Measurements from ENCODE around the gene NTM.
"Not testable (repeated sequence)": the region's sequence is repeated elsewhere in the genome, so short reads cannot be mapped to it uniquely, and the experiment has no call there.

NTM gene

GRCh38 chr11:131424257-131424876 is 54.0 kb downstream of the NTM start:
- not testable (repeated sequence) for DNase-seq

GRCh38 chr11:131425285-131425684 is 54.9 kb downstream of the NTM start:
- no peak for DNase-seq

- no peak for DNase-seq
Measured at GRCh38 chr11:131428853-131429252, 58.4 kb downstream of the NTM start.

GRCh38 chr11:131430473-131431208 is 60.2 kb downstream of the NTM start:
- DNase-seq, result no peak

- DNase-seq, result no peak
Measured at GRCh38 chr11:131441051-131441810, 70.8 kb downstream of the NTM start.

GRCh38 chr11:131446590-131447275 is 76.3 kb downstream of the NTM start:
- DNase-seq, result no peak

- DNase-seq, result no peak
Measured at GRCh38 chr11:131447277-131447815, 76.9 kb downstream of the NTM start.

- DNase-seq, result no peak
Measured at GRCh38 chr11:131447898-131448297, 77.5 kb downstream of the NTM start.

- no peak for DNase-seq
Measured at GRCh38 chr11:131449036-131450019, 78.9 kb downstream of the NTM start.

- no peak for DNase-seq
Measured at GRCh38 chr11:131454490-131454889, 84.1 kb downstream of the NTM start.

- no peak for DNase-seq
Measured at GRCh38 chr11:131454989-131455388, 84.6 kb downstream of the NTM start.

- no peak for DNase-seq
Measured at GRCh38 chr11:131455843-131456704, 85.7 kb downstream of the NTM start.

- DNase-seq, result no peak
Measured at GRCh38 chr11:131457163-131457562, 86.7 kb downstream of the NTM start.

- DNase-seq, result no peak
Measured at GRCh38 chr11:131458421-131458820, 88.0 kb downstream of the NTM start.

GRCh38 chr11:131460931-131461330 is 90.5 kb downstream of the NTM start:
- no peak for DNase-seq

- DNase-seq, result no peak
Measured at GRCh38 chr11:131462622-131463021, 92.2 kb downstream of the NTM start.

- no peak for DNase-seq
Measured at GRCh38 chr11:131463162-131463561, 92.7 kb downstream of the NTM start.

GRCh38 chr11:131463649-131464425 is 93.4 kb downstream of the NTM start:
- no peak for DNase-seq

GRCh38 chr11:131464461-131464860 is 94.0 kb downstream of the NTM start:
- DNase-seq, result no peak

GRCh38 chr11:131465039-131465438 is 94.6 kb downstream of the NTM start:
- no peak for DNase-seq
